ENCODE results near the gene EN2.

DNA sequence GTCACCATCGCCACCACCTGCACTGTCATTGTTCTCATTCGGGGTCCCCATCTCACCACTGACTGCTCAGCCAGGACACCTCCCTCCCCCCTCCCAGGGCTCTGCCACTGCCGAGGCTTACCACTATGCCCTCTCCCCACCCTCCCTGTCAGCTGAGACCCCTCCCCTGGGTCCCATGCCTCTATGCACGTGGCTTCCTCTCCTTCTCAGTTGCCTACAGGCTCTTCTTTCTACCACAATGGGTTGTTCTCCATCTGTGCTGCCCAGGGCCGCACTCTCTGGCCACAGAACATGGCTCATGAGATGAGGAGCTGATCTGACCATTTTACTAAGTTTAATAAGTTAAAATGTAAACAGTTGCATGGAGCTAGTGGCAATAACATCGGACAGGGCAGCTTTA, 16.1 kb upstream of the EN2 start:
- TF ChIP-seq CTCF (IDR thresholded peaks at IDR 0.05) (no peak), POLR2AphosphoS5 (IDR thresholded peaks at IDR 0.05; ENCODE audit: low read depth, low read length) (no peak), TCF7L2 (IDR thresholded peaks at IDR 0.05; ENCODE audit: low read depth, low read length) (no peak)
- TF ChIP-seq, protein P1, sequence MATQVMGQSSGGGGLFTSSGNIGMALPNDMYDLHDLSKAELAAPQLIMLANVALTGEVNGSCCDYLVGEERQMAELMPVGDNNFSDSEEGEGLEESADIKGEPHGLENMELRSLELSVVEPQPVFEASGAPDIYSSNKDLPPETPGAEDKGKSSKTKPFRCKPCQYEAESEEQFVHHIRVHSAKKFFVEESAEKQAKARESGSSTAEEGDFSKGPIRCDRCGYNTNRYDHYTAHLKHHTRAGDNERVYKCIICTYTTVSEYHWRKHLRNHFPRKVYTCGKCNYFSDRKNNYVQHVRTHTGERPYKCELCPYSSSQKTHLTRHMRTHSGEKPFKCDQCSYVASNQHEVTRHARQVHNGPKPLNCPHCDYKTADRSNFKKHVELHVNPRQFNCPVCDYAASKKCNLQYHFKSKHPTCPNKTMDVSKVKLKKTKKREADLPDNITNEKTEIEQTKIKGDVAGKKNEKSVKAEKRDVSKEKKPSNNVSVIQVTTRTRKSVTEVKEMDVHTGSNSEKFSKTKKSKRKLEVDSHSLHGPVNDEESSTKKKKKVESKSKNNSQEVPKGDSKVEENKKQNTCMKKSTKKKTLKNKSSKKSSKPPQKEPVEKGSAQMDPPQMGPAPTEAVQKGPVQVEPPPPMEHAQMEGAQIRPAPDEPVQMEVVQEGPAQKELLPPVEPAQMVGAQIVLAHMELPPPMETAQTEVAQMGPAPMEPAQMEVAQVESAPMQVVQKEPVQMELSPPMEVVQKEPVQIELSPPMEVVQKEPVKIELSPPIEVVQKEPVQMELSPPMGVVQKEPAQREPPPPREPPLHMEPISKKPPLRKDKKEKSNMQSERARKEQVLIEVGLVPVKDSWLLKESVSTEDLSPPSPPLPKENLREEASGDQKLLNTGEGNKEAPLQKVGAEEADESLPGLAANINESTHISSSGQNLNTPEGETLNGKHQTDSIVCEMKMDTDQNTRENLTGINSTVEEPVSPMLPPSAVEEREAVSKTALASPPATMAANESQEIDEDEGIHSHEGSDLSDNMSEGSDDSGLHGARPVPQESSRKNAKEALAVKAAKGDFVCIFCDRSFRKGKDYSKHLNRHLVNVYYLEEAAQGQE (IDR thresholded peaks at IDR 0.05; ENCODE audit: insufficient read depth in 1 of 2, low read depth in 2 of 2, low read length in 1 of 2): no peak

Data from Panc1 (cell line).